ENCODE data around the gene DNAH14.

The DNAH14 gene

GRCh38 chr1:225349826-225350225 lies 420.4 kb downstream of the DNAH14 start:
- no peak for TF ChIP-seq CTCF (IDR thresholded peaks at IDR 0.05; ENCODE audit: control extremely low read depth, extremely low read depth, low read depth, missing control alignments)
- POLR2A ChIA-PET = no interaction called here
- no peak for DNase-seq (ENCODE audit: extremely low spot score)
- CTCF ChIA-PET = interaction anchor here (1.0 to 1.3 kb wide), 2 partner anchors 8 to 17 kb away, joined by 3 to 4 read pairs; no protein-coding TSS in a partner anchor

GRCh38 chr1:225350872-225351271 lies 421.4 kb downstream of the DNAH14 start:
- TF ChIP-seq CTCF (IDR thresholded peaks at IDR 0.05; ENCODE audit: control extremely low read depth, extremely low read depth, low read depth, missing control alignments) = no peak
- ChIA-PET CTCF (interaction anchor here (1.3 kb wide), 1 partner anchor 18 kb away, joined by 3 read pairs; no protein-coding TSS in a partner anchor), POLR2A (no interaction called here)
- DNase-seq (ENCODE audit: extremely low spot score) = no peak

- TF ChIP-seq CTCF (IDR thresholded peaks at IDR 0.05; ENCODE audit: control extremely low read depth, extremely low read depth, low read depth, missing control alignments) = no peak
- ChIA-PET CTCF (no interaction called here), POLR2A (no interaction called here)
- no peak for DNase-seq (ENCODE audit: extremely low spot score)
Measured at GRCh38 chr1:225354906-225355305, 425.4 kb downstream of the DNAH14 start.

- no peak for TF ChIP-seq CTCF (IDR thresholded peaks at IDR 0.05; ENCODE audit: control extremely low read depth, extremely low read depth, low read depth, missing control alignments)
- ChIA-PET CTCF (no interaction called here), POLR2A (no interaction called here)
- no peak for DNase-seq (ENCODE audit: extremely low spot score)
Measured at GRCh38 chr1:225355863-225356262, 426.4 kb downstream of the DNAH14 start.

GRCh38 chr1:225360119-225360518 lies 430.6 kb downstream of the DNAH14 start:
- no peak for TF ChIP-seq CTCF (IDR thresholded peaks at IDR 0.05; ENCODE audit: control extremely low read depth, extremely low read depth, low read depth, missing control alignments)
- CTCF ChIA-PET = no interaction called here
- DNase-seq (ENCODE audit: extremely low spot score) = no peak
- POLR2A ChIA-PET = no interaction called here

GRCh38 chr1:225361176-225361575 lies 431.7 kb downstream of the DNAH14 start:
- CTCF ChIA-PET = no interaction called here
- no peak for DNase-seq (ENCODE audit: extremely low spot score)
- POLR2A ChIA-PET = no interaction called here
- TF ChIP-seq CTCF (IDR thresholded peaks at IDR 0.05; ENCODE audit: control extremely low read depth, extremely low read depth, low read depth, missing control alignments) = no peak

- TF ChIP-seq CTCF (IDR thresholded peaks at IDR 0.05; ENCODE audit: control extremely low read depth, extremely low read depth, low read depth, missing control alignments) = no peak
- no peak for DNase-seq (ENCODE audit: extremely low spot score)
- ChIA-PET POLR2A (no interaction called here), CTCF (no interaction called here)
Measured at GRCh38 chr1:225362805-225363204, 433.3 kb downstream of the DNAH14 start.

Measured in GM10248 (cell line).